ENCODE measurements around the gene HIGD2A. TPM values are rescaled to one million over a fixed set of nuclear protein-coding genes. Genes with fewer than 3 reads are reported as not detected.

HIGD2A gene
- total and polyA plus RNA-seq, 9 of the 15 experiments (the other 6 are each of a cell fraction or from before 2014, with no cell fraction given) = 94.7 to 264 (median 163) TPM

DNA sequence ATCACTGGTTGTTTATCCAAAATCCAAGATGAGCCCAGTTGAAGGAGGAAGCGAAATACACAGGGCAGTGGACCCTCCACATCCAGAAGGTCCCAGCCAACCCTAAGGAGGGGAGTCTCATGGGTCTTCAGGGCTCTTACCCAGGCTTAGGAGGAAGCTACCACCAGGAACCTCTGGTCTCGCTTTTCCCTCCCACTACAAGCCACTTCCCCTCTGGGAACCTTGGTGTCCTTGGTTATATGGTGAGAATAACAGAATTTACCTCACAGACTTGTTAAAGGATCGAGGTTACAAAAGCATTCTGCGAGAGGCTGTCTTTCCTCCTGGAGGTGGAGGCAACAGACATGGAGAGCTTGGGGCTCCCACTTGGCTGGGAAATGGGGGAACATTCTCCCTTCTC is 3.4 kb downstream of the HIGD2A start:
- BruUV-seq (replicated peaks) = no TSS peak

More for the DNA sequence above, 3.4 kb downstream of the HIGD2A start:
- H3K4me3 ChIP-seq = no peak overlapping the region
- ATAC-seq (no peak), DNase-seq (ENCODE audit: extremely low read depth in 1 of 4, low spot score in 3 of 4) (no peak), FAIRE-seq (no peak)
- peaks cover 3% of the 10 kb centered on the region for H3K9me1 ChIP-seq (ENCODE audit: control insufficient read depth, insufficient read depth, low read length)
- peaks cover 11 to 27% of the 10 kb centered on the region in 2 experiments; a peak in 4 of 5 replicates for H3K4me1 ChIP-seq (replicated peaks in 1 of 2; ENCODE audit: control insufficient read depth in 2 of 2, insufficient read depth in 2 of 2, low read length in 2 of 2)
- 76% methylated on average over 4 of the region's 4 CpGs for WGBS (ENCODE audit: insufficient coverage, low coverage, missing lambda C conversion rate)
- in situ Hi-C loops (cut with MboI) = no loop called here
- ChIA-PET CTCF (ENCODE audit: low intra/inter-chr PET ratio) (no interaction called here), POLR2A (interaction anchor here (0.6 to 3.3 kb wide), 3 partner anchors 15 to 143 kb away, joined by 4 to 15 read pairs (median 4); no protein-coding TSS in a partner anchor)
- TF ChIP-seq, protein P1, sequence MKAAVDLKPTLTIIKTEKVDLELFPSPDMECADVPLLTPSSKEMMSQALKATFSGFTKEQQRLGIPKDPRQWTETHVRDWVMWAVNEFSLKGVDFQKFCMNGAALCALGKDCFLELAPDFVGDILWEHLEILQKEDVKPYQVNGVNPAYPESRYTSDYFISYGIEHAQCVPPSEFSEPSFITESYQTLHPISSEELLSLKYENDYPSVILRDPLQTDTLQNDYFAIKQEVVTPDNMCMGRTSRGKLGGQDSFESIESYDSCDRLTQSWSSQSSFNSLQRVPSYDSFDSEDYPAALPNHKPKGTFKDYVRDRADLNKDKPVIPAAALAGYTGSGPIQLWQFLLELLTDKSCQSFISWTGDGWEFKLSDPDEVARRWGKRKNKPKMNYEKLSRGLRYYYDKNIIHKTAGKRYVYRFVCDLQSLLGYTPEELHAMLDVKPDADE (conservative IDR thresholded peaks at IDR 0.05; ENCODE audit: control insufficient read depth, low read depth, low read length) = no peak
- no peak for TF ChIP-seq HOXB6 (CRISPR knock-in tag; IDR thresholded peaks at IDR 0.05; ENCODE audit: borderline replicate concordance)
- TF ChIP-seq, protein P2, sequence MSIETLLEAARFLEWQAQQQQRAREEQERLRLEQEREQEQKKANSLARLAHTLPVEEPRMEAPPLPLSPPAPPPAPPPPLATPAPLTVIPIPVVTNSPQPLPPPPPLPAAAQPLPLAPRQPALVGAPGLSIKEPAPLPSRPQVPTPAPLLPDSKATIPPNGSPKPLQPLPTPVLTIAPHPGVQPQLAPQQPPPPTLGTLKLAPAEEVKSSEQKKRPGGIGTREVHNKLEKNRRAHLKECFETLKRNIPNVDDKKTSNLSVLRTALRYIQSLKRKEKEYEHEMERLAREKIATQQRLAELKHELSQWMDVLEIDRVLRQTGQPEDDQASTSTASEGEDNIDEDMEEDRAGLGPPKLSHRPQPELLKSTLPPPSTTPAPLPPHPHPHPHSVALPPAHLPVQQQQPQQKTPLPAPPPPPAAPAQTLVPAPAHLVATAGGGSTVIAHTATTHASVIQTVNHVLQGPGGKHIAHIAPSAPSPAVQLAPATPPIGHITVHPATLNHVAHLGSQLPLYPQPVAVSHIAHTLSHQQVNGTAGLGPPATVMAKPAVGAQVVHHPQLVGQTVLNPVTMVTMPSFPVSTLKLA (conservative IDR thresholded peaks at IDR 0.05) = no peak
- no peak for TF ChIP-seq SMAD1 (IDR thresholded peaks at IDR 0.05; ENCODE audit: low read depth, low read length, partially characterized antibody)
- TF ChIP-seq, protein P3, sequence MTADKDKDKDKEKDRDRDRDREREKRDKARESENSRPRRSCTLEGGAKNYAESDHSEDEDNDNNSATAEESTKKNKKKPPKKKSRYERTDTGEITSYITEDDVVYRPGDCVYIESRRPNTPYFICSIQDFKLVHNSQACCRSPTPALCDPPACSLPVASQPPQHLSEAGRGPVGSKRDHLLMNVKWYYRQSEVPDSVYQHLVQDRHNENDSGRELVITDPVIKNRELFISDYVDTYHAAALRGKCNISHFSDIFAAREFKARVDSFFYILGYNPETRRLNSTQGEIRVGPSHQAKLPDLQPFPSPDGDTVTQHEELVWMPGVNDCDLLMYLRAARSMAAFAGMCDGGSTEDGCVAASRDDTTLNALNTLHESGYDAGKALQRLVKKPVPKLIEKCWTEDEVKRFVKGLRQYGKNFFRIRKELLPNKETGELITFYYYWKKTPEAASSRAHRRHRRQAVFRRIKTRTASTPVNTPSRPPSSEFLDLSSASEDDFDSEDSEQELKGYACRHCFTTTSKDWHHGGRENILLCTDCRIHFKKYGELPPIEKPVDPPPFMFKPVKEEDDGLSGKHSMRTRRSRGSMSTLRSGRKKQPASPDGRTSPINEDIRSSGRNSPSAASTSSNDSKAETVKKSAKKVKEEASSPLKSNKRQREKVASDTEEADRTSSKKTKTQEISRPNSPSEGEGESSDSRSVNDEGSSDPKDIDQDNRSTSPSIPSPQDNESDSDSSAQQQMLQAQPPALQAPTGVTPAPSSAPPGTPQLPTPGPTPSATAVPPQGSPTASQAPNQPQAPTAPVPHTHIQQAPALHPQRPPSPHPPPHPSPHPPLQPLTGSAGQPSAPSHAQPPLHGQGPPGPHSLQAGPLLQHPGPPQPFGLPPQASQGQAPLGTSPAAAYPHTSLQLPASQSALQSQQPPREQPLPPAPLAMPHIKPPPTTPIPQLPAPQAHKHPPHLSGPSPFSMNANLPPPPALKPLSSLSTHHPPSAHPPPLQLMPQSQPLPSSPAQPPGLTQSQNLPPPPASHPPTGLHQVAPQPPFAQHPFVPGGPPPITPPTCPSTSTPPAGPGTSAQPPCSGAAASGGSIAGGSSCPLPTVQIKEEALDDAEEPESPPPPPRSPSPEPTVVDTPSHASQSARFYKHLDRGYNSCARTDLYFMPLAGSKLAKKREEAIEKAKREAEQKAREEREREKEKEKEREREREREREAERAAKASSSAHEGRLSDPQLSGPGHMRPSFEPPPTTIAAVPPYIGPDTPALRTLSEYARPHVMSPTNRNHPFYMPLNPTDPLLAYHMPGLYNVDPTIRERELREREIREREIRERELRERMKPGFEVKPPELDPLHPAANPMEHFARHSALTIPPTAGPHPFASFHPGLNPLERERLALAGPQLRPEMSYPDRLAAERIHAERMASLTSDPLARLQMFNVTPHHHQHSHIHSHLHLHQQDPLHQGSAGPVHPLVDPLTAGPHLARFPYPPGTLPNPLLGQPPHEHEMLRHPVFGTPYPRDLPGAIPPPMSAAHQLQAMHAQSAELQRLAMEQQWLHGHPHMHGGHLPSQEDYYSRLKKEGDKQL (CRISPR knock-in tag; IDR thresholded peaks at IDR 0.05; ENCODE audit: borderline replicate concordance) = no peak
- TF ChIP-seq ZC3H11A (IDR thresholded peaks at IDR 0.05; ENCODE audit: low read depth, low read length) = no peak
- TF ChIP-seq, protein P4, sequence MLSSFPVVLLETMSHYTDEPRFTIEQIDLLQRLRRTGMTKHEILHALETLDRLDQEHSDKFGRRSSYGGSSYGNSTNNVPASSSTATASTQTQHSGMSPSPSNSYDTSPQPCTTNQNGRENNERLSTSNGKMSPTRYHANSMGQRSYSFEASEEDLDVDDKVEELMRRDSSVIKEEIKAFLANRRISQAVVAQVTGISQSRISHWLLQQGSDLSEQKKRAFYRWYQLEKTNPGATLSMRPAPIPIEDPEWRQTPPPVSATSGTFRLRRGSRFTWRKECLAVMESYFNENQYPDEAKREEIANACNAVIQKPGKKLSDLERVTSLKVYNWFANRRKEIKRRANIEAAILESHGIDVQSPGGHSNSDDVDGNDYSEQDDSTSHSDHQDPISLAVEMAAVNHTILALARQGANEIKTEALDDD (IDR thresholded peaks at IDR 0.05) = no peak
- no peak for TF ChIP-seq ZNF41 (CRISPR knock-in tag; conservative IDR thresholded peaks at IDR 0.05)
- TF ChIP-seq ZNF232 (CRISPR knock-in tag; IDR thresholded peaks at IDR 0.05) = no peak
- H3K9ac ChIP-seq (ENCODE audit: insufficient read depth in 1 of 2, low read depth in 2 of 2, low read length in 2 of 2) = no peak overlapping the region
- H4K20me1 ChIP-seq (replicated peaks; ENCODE audit: control insufficient read depth, insufficient read depth, low read length) = no peaks in the 10 kb centered on the region
- intact Hi-C loops (cut with micrococcal nuclease) = no loop called here
- no peaks in the 10 kb centered on the region for H3K9me3 ChIP-seq (replicated peaks; ENCODE audit: control insufficient read depth, insufficient read depth, low read depth, low read length)
- no peak overlapping the region for H2AFZ ChIP-seq (ENCODE audit: low read depth, low read length)
- no peak overlapping the region for H3K4me2 ChIP-seq (ENCODE audit: insufficient read depth, low read length)
- peaks cover 36% of the 10 kb centered on the region for H3K79me2 ChIP-seq (ENCODE audit: control insufficient read depth, insufficient read depth, low read length)
- H3K36me3 ChIP-seq (ENCODE audit: control insufficient read depth, insufficient read depth, low read length) = peaks cover 65% of the 10 kb centered on the region
- H3K27me3 ChIP-seq (ENCODE audit: control insufficient read depth in 2 of 2, insufficient read depth in 2 of 2, low read length in 2 of 2) = no peaks in the 10 kb centered on the region
- no peak overlapping the region for H3K27ac ChIP-seq (ENCODE audit: extremely low read depth, low read depth, low read length)
